ENCODE results near the gene CNOT8.

- TF ChIP-seq, protein P1, sequence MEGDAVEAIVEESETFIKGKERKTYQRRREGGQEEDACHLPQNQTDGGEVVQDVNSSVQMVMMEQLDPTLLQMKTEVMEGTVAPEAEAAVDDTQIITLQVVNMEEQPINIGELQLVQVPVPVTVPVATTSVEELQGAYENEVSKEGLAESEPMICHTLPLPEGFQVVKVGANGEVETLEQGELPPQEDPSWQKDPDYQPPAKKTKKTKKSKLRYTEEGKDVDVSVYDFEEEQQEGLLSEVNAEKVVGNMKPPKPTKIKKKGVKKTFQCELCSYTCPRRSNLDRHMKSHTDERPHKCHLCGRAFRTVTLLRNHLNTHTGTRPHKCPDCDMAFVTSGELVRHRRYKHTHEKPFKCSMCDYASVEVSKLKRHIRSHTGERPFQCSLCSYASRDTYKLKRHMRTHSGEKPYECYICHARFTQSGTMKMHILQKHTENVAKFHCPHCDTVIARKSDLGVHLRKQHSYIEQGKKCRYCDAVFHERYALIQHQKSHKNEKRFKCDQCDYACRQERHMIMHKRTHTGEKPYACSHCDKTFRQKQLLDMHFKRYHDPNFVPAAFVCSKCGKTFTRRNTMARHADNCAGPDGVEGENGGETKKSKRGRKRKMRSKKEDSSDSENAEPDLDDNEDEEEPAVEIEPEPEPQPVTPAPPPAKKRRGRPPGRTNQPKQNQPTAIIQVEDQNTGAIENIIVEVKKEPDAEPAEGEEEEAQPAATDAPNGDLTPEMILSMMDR (conservative IDR thresholded peaks at IDR 0.05 in 1 of 2, IDR thresholded peaks at IDR 0.05 in 1 of 2; ENCODE audit: extremely low read depth in 1 of 2, insufficient read depth in 1 of 2, low read depth in 1 of 2, low read length in 2 of 2): no peak
- no peak for TF ChIP-seq EZH2 (IDR thresholded peaks at IDR 0.05; ENCODE audit: borderline replicate concordance, low read length)
Measured at GRCh38 chr5:154829589-154830218, 28.7 kb upstream of the CNOT8 start.

All from mammary epithelial cell (primary cell).